NCI-H2196 (cell line): ENCODE results near the gene LGALS3.

Experiments used
- DNase-seq: peaks from one replicate; lab custom pipeline; 2025; ENCODE audit not compliant: unreplicated experiment; lab: John Stamatoyannopoulos, UW

Gene LGALS3

GRCh38 chr14:55114720-55115119 is 14.3 kb upstream of the LGALS3 start:
- DNase-seq, result no peak

GRCh38 chr14:55115460-55115859 is 13.6 kb upstream of the LGALS3 start:
- DNase-seq, result no peak

GRCh38 chr14:55115861-55116245 is 13.2 kb upstream of the LGALS3 start:
- no peak for DNase-seq

- no peak for DNase-seq
Observed at GRCh38 chr14:55116246-55117030, 12.6 kb upstream of the LGALS3 start.

GRCh38 chr14:55117803-55118441 is 11.1 kb upstream of the LGALS3 start:
- DNase-seq, result no peak

GRCh38 chr14:55118761-55119160 is 10.3 kb upstream of the LGALS3 start:
- DNase-seq, result no peak

- no peak for DNase-seq
Observed at GRCh38 chr14:55120571-55121495, 8.2 kb upstream of the LGALS3 start.

GRCh38 chr14:55121628-55122439 is 7.2 kb upstream of the LGALS3 start:
- DNase-seq, result no peak

GRCh38 chr14:55122440-55122986 is 6.5 kb upstream of the LGALS3 start:
- peak; percentile 44 for DNase-seq

- no peak for DNase-seq
Observed at GRCh38 chr14:55123101-55123500, 6.0 kb upstream of the LGALS3 start.

- no peak for DNase-seq
Observed at GRCh38 chr14:55123852-55124639, 5.0 kb upstream of the LGALS3 start.

GRCh38 chr14:55124774-55125386 is 4.2 kb upstream of the LGALS3 start:
- no peak for DNase-seq

GRCh38 chr14:55125403-55125802 is 3.6 kb upstream of the LGALS3 start:
- DNase-seq, result no peak

GRCh38 chr14:55126034-55126433 is 3.0 kb upstream of the LGALS3 start:
- no peak for DNase-seq

- no peak for DNase-seq
Observed at GRCh38 chr14:55126932-55127459, 2.1 kb upstream of the LGALS3 start.

- DNase-seq, result no peak
Observed at GRCh38 chr14:55127460-55127951, 1.5 kb upstream of the LGALS3 start.

- no peak for DNase-seq
Observed at GRCh38 chr14:55128386-55129085, 516 bp upstream of the LGALS3 start.
